Pancreas (tissue), 10 donors: ENCODE measurements around the gene PPARA. TPM values are rescaled to one million over a fixed set of nuclear protein-coding genes. Genes with fewer than 3 reads are reported as not detected.

Experiments
- ATAC-seq, 4 donors: fragments of 200-7000 bp; cut with Tn5 transposase; one replicate each; pipeline versions ENCODE4 v1.8.0 to v1.9.1; 2020; ENCODE audit warnings: mild to moderate bottlenecking in 4 of 4, moderate library complexity in 4 of 4
- DNase-seq, 6 donors: peaks; one replicate each; pipeline ENCODE4 v3.0.0-alpha.2; 2020
- FAIRE-seq: peaks from 2 replicates; lab custom pipeline; 2012; peaks lifted over from hg19 to GRCh38; lab: Jason Lieb, UNC
- H3K27ac ChIP-seq, 4 donors: fragments of 200-600 bp; sonication (generic); 1 replicate in 3 of 4; 2 replicates in 1 of 4; pipeline versions ENCODE4 v1.5.0 to v1.8.0; 2020
- H3K27me3 ChIP-seq, 4 donors: fragments of 200-600 bp; one replicate each; pipeline ENCODE4 v1.8.0; 2021
- H3K36me3 ChIP-seq, 3 donors: fragments of 200-600 bp; sonication (generic) in 1 of 3; one replicate each; pipeline versions ENCODE4 v1.5.0 to v1.8.0; 2020 to 2021
- H3K4me1 ChIP-seq, 3 donors: fragments of 200-600 bp; one replicate each; pipeline ENCODE4 v1.8.0; 2021
- H3K4me3 ChIP-seq, 4 donors: fragments of 200-600 bp; sonication (generic) in 2 of 4; one replicate each; pipeline versions ENCODE4 v1.5.0 to v1.8.0; 2020 to 2021
- H3K9me3 ChIP-seq, 4 donors: fragments of 200-600 bp; one replicate each; pipeline ENCODE4 v1.8.0; 2021
- CTCF ChIP-seq, 4 donors: fragments of 200-600 bp; sonication (generic) in 3 of 4; IDR thresholded peaks; one replicate each; pipeline versions ENCODE4 v1.5.0 to v1.8.0; 2021; ENCODE audit warnings: antibody characterized with exemption in 4 of 4
- WGBS, 2 donors: extraction: QIAGEN DNeasy Blood & Tissue Kit; methylation state at CpG; one replicate each; pipeline ENCODE4 v1.1.7; 2013; 5-methylcytosine and 5-hydroxymethylcytosine counted together
- intact Hi-C, 3 donors: fragments of 100-400 bp; cut with DNase I; formaldehyde crosslinking; loops; one replicate each; pipeline versions ENCODE4 v1.11.1 to v1.14.2; 2022
- polyA plus RNA-seq, 2 donors: library from polyadenylated mRNA; stranded (reverse); fragments of 200-250 nt; gene quantifications; one replicate each; pipeline ENCODE4 v1.2.3, GENCODE V29; 2013
- total RNA-seq, 6 donors: library from RNA; stranded (reverse); fragmentation: NEBNext Ultra II Directional in 4 of 6; extraction: Animal tissue kit (Norgen Biotek cat#: 25700) in 4 of 6; gene quantifications; one replicate each; pipeline versions ENCODE4 v1.2.1 to v1.2.4, GENCODE V29; 2021 to 2023
- donor health status: healthy with polysubstance abuse.
- donor health status: DM: no; HTN: no; CAD: no; lungs with moderate emphysema.
- donor health status: DM: no; HTN: no; CAD: no.
- donor health status: control.
- donor health status: control.
- donor health status: Bipolar disorder and iron deficiency.
- donor health status: DM: yes; HTN: yes; CAD: no.
- donor health status: DM: no; HTN: no; CAD: no.
- donor health status: DM: no; HTN: no; CAD: no.
- donor health status: DM: yes; HTN: yes; CAD: no.

PPARA gene
- total and polyA plus RNA-seq, 8 donors, result 4.1 to 24.5 (median 14.7) TPM

DNA sequence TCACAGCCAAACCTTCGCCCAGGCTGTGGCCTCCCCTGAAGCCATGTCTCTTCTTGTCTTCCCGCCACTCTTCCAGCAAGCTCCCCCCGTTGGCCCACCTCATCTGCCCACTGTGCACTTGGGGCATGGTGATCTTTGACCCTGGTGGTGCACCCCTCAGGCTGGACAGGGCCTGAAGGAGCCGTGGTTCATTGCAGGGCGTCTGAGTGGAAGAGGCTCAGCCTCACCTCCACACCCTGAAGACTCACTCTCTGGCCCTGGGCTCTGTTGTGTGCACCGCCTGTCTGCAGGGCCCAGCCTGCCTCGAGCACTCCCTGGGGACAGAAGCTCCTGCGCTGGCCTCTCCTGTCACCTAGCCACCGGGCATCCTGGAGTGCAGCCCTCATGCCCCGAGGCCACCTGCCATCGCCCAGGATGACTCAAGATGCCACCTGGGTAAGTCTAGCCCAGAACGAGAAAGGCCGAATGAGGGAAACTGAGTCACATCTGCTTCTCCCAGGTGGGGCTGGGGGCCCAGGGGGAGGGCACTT lies 40.8 kb upstream of the PPARA start:
- peaks cover 54 to 61% (median 55%) of the 10 kb centered on the region in 3 donors for H3K4me1 ChIP-seq

GRCh38 chr22:46110215-46110614 lies 40.1 kb upstream of the PPARA start:
- ATAC-seq, result no peak
- 66 to 72% methylated on average over 9 of the region's 9 CpGs for WGBS, 2 donors
- intact Hi-C loops, result loop anchor here in 1 of 3 donors (10.0 kb wide), 1 partner anchor 105 kb away; no protein-coding TSS in a partner anchor
- no peak for TF ChIP-seq CTCF (IDR thresholded peaks at IDR 0.05)
- peak in 3 of 6 donors; percentile 46 to 78 (median 74) for DNase-seq
- peak overlapping the region; percentile 42 to 92 (median 90) for H3K27ac ChIP-seq
- no peaks in the 10 kb centered on the region for H3K27me3 ChIP-seq
- no peak for FAIRE-seq
- no peak overlapping the region for H3K4me3 ChIP-seq
- H3K36me3 ChIP-seq, result peaks cover 0 to 39% (median 30%) of the 10 kb centered on the region in 3 donors
- H3K9me3 ChIP-seq, result no peaks in the 10 kb centered on the region
- H3K4me1 ChIP-seq, result peaks cover 47 to 54% (median 48%) of the 10 kb centered on the region in 3 donors

More for the DNA sequence above, 40.8 kb upstream of the PPARA start:
- Histone ChIP-seq H3K4me3 (no peak overlapping the region), H3K27ac (peak overlapping the region; percentile 89 to 94 (median 91)), H3K9me3 (no peaks in the 10 kb centered on the region), H3K27me3 (no peaks in the 10 kb centered on the region), H3K36me3 (peaks cover 0 to 39% (median 30%) of the 10 kb centered on the region in 3 donors)
- TF ChIP-seq CTCF (IDR thresholded peaks at IDR 0.05), result no peak
- DNase-seq (peak in 1 of 6 donors; percentile 29), ATAC-seq (no peak), FAIRE-seq (no peak)
- 67 to 72% methylated on average over 13 of the region's 13 CpGs for WGBS, 2 donors
- intact Hi-C loops, result loop anchor here in 1 of 3 donors (10.0 kb wide), 1 partner anchor 105 kb away; no protein-coding TSS in a partner anchor

DNA sequence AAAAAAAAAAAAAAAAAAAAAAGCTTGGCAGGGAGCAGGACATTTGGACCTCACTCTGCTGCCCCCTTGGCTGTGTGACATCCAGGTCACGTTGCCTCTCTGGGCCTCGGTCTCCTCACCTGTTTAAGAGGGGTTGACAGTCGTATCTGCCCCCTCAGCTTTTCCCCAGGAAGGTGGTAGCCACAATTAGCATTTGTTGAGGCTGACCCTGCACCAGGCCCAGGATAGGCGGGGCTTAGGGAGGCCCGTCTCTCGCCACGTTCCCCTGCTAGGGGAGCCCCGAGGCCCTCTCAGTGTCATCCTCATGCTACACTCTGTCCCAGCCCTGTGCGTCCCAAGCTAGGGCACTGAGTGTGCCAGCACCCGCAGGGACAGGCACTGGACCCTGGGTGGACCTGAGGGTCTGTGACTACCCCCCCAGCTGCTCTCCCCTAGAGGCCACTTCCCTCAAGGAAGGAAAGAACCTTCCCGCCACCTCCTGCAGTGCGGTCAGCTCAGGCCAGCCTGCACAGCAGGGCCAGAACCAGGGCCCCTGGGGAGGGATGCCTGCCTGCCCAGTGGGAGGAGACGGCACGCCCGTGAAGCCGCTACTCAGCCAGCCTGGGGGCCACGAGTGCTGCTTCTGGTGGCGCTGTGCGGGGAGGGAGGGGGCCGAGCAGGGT lies 38.5 kb upstream of the PPARA start:
- peaks cover 0 to 39% (median 30%) of the 10 kb centered on the region in 3 donors for H3K36me3 ChIP-seq
- no peak overlapping the region for H3K4me3 ChIP-seq
- ATAC-seq, result no peak
- peaks cover 34 to 48% (median 34%) of the 10 kb centered on the region in 3 donors for H3K4me1 ChIP-seq
- peak overlapping the region in 3 of 4 donors; percentile 28 to 33 (median 28) for H3K27ac ChIP-seq
- DNase-seq, result peak in 2 of 6 donors; percentile 32 to 36
- no peak for TF ChIP-seq CTCF (IDR thresholded peaks at IDR 0.05)
- WGBS, 2 donors, result 70 to 71% methylated on average over 20 of the region's 20 CpGs
- no peaks in the 10 kb centered on the region for H3K27me3 ChIP-seq
- FAIRE-seq, result no peak
- no peaks in the 10 kb centered on the region for H3K9me3 ChIP-seq
- intact Hi-C loops, result loop anchor here in 1 of 3 donors (10.0 kb wide), 1 partner anchor 107 kb away; no protein-coding TSS in a partner anchor

- WGBS, 2 donors, result 74 to 81% methylated on average over 20 of the region's 20 CpGs
- DNase-seq, result peak in 1 of 6 donors; percentile 11
Observed at GRCh38 chr22:46112405-46112804, 37.9 kb upstream of the PPARA start.

More at GRCh38 chr22:46112405-46112804, 37.9 kb upstream of the PPARA start:
- Histone ChIP-seq H3K36me3 (peaks cover 0 to 39% (median 30%) of the 10 kb centered on the region in 3 donors), H3K9me3 (no peaks in the 10 kb centered on the region), H3K27ac (peak overlapping the region in 2 of 4 donors; percentile 28 to 33), H3K4me1 (peaks cover 27 to 42% (median 28%) of the 10 kb centered on the region in 3 donors), H3K4me3 (no peak overlapping the region), H3K27me3 (no peaks in the 10 kb centered on the region)
- intact Hi-C loops, result loop anchor here in 1 of 3 donors (10.0 kb wide), 1 partner anchor 108 kb away; no protein-coding TSS in a partner anchor
- TF ChIP-seq CTCF (IDR thresholded peaks at IDR 0.05), result no peak
- ATAC-seq (no peak), FAIRE-seq (no peak)
